Measurements from ENCODE around the gene SULF2.

SULF2 gene

DNA sequence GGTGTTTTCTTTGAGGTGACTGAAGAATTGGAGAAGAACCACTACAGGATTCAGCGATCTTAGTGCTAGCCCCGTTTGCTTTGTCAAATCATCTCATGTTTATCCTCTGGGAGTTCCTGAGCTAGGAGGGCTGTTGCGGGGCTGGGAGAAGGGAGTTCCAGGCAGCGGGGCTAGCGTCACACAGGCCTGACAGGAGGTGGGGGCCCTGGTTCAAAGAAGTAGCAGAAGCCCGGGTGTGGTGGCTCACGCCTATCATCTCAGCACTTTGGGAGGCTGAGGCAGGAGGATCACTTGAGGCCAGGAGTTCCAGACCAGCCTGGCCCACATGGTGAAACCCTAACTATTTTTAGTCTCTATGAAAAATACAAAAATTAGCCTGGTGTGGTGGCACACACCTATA lies 33.2 kb upstream of the SULF2 start:
- ATAC-seq: no peak

GRCh38 chr20:47818016-47818415 lies 32.7 kb upstream of the SULF2 start:
- no peak for ATAC-seq
- no peak for TF ChIP-seq ISL1 (CRISPR knock-in tag; IDR thresholded peaks at IDR 0.05)
- no peak for TF ChIP-seq OSR1 (CRISPR knock-in tag; IDR thresholded peaks at IDR 0.05)
- TF ChIP-seq ZC3H10 (CRISPR knock-in tag; IDR thresholded peaks at IDR 0.05): no peak
- no peak for TF ChIP-seq CSDC2 (CRISPR knock-in tag; IDR thresholded peaks at IDR 0.05)
- TF ChIP-seq PPARA (CRISPR knock-in tag; IDR thresholded peaks at IDR 0.05; ENCODE audit: borderline replicate concordance): no peak
- TF ChIP-seq RARB (CRISPR knock-in tag; IDR thresholded peaks at IDR 0.05): no peak
- no peak for TF ChIP-seq BACH2 (CRISPR knock-in tag; IDR thresholded peaks at IDR 0.05; ENCODE audit: borderline replicate concordance)
- no peak for TF ChIP-seq PATZ1 (CRISPR knock-in tag; IDR thresholded peaks at IDR 0.05; ENCODE audit: borderline replicate concordance)
- TF ChIP-seq ZFP30 (CRISPR knock-in tag; IDR thresholded peaks at IDR 0.05): no peak
- TF ChIP-seq ARNTL (CRISPR knock-in tag; IDR thresholded peaks at IDR 0.05; ENCODE audit: borderline replicate concordance, low read depth): no peak
- TF ChIP-seq TOX (CRISPR knock-in tag; IDR thresholded peaks at IDR 0.05; ENCODE audit: borderline replicate concordance): no peak
- no peak for TF ChIP-seq GLIS3 (CRISPR knock-in tag; IDR thresholded peaks at IDR 0.05)
- TF ChIP-seq SNAI2 (CRISPR knock-in tag; IDR thresholded peaks at IDR 0.05): no peak
- no peak for TF ChIP-seq ZFP3 (CRISPR knock-in tag; IDR thresholded peaks at IDR 0.05)
- TF ChIP-seq, protein P1, sequence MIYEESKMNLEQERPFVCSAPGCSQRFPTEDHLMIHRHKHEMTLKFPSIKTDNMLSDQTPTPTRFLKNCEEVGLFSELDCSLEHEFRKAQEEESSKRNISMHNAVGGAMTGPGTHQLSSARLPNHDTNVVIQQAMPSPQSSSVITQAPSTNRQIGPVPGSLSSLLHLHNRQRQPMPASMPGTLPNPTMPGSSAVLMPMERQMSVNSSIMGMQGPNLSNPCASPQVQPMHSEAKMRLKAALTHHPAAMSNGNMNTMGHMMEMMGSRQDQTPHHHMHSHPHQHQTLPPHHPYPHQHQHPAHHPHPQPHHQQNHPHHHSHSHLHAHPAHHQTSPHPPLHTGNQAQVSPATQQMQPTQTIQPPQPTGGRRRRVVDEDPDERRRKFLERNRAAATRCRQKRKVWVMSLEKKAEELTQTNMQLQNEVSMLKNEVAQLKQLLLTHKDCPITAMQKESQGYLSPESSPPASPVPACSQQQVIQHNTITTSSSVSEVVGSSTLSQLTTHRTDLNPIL (CRISPR knock-in tag; IDR thresholded peaks at IDR 0.05; ENCODE audit: low read depth): no peak
- no peak for TF ChIP-seq ZNF70 (CRISPR knock-in tag; IDR thresholded peaks at IDR 0.05)
- no peak for TF ChIP-seq TCF4 (CRISPR knock-in tag; IDR thresholded peaks at IDR 0.05; ENCODE audit: borderline replicate concordance)
- no peak for TF ChIP-seq CSRNP3 (CRISPR knock-in tag; IDR thresholded peaks at IDR 0.05)
- no peak for TF ChIP-seq ZNF565 (CRISPR knock-in tag; conservative IDR thresholded peaks at IDR 0.05; ENCODE audit: low read depth)

More for the DNA sequence above, 33.2 kb upstream of the SULF2 start:
- TF ChIP-seq ZNF70 (CRISPR knock-in tag; IDR thresholded peaks at IDR 0.05): no peak

- no peak for TF ChIP-seq ZC3H10 (CRISPR knock-in tag; IDR thresholded peaks at IDR 0.05)
- TF ChIP-seq ZNF565 (CRISPR knock-in tag; conservative IDR thresholded peaks at IDR 0.05; ENCODE audit: low read depth): no peak
- no peak for TF ChIP-seq ZNF70 (CRISPR knock-in tag; IDR thresholded peaks at IDR 0.05)
- TF ChIP-seq ZFP30 (CRISPR knock-in tag; IDR thresholded peaks at IDR 0.05): no peak
- no peak for TF ChIP-seq PATZ1 (CRISPR knock-in tag; IDR thresholded peaks at IDR 0.05; ENCODE audit: borderline replicate concordance)
- no peak for TF ChIP-seq ZFP3 (CRISPR knock-in tag; IDR thresholded peaks at IDR 0.05)
- TF ChIP-seq ISL1 (CRISPR knock-in tag; IDR thresholded peaks at IDR 0.05): no peak
- no peak for TF ChIP-seq CSDC2 (CRISPR knock-in tag; IDR thresholded peaks at IDR 0.05)
- TF ChIP-seq OSR1 (CRISPR knock-in tag; IDR thresholded peaks at IDR 0.05): no peak
- no peak for TF ChIP-seq TCF4 (CRISPR knock-in tag; IDR thresholded peaks at IDR 0.05; ENCODE audit: borderline replicate concordance)
- no peak for TF ChIP-seq CSRNP3 (CRISPR knock-in tag; IDR thresholded peaks at IDR 0.05)
- TF ChIP-seq ESRRG (CRISPR knock-in tag; IDR thresholded peaks at IDR 0.05): no peak
- no peak for TF ChIP-seq SNAI2 (CRISPR knock-in tag; IDR thresholded peaks at IDR 0.05)
- TF ChIP-seq RARB (CRISPR knock-in tag; IDR thresholded peaks at IDR 0.05): no peak
- no peak for TF ChIP-seq ARNTL (CRISPR knock-in tag; IDR thresholded peaks at IDR 0.05; ENCODE audit: borderline replicate concordance, low read depth)
- TF ChIP-seq TSHZ2 (CRISPR knock-in tag; IDR thresholded peaks at IDR 0.05): no peak
- TF ChIP-seq BACH2 (CRISPR knock-in tag; IDR thresholded peaks at IDR 0.05; ENCODE audit: borderline replicate concordance): no peak
- no peak for TF ChIP-seq ZNF8 (CRISPR knock-in tag; IDR thresholded peaks at IDR 0.05)
- no peak for TF ChIP-seq PPARA (CRISPR knock-in tag; IDR thresholded peaks at IDR 0.05; ENCODE audit: borderline replicate concordance)
- no peak for ATAC-seq
Measured at GRCh38 chr20:47817573-47817972, 32.3 kb upstream of the SULF2 start.
